HL-60/S4 (cell line): ENCODE measurements around the gene CISD3.

Source experiments
- in situ Hi-C: fragments of 300-500 bp; cut with MboI; formaldehyde crosslinking; loops from 2 replicates; pipeline ENCODE4 v1.14.3; 2022; ENCODE audit warnings: low sequenced_read_pairs

Gene CISD3, protein sequence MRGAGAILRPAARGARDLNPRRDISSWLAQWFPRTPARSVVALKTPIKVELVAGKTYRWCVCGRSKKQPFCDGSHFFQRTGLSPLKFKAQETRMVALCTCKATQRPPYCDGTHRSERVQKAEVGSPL

DNA sequence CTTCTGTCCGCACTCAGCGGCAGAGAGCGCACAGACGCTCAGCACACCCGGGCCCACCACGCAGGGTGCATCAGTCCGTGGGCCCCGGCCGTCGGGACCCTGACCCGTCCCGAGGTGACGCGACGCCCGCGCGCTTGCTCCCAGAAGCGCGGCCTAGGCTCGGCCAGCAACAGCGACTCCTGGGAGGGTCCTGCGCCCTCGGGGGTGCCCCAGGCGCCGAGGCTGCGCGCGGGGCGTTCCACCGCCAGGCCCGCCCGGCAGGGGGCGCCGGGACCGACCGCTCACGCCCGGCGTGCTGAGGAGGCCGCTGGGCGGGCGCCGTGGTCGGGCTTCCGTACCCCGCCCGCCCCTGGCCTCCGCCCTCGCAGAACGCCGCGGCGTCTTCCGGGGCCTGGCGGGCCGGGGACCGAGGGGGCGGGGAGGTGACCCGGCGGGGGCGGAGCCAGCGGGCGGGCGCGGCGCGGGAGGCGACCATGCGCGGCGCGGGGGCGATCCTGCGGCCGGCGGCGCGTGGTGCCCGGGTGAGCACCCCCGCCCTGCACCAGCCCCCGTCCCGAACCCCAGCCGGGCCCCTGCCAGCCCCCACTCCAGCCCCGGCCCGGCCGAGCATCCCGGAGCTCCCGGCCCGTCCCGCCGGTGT is at the start of gene CISD3:
TSS of gene CISD3 (plus strand) at position 456 of the 640 bp plus-strand sequence. CDS start at position 474, 18 bp downstream.
- in situ Hi-C loops = loop anchor here (5.0 kb wide), 1 partner anchor 53 kb away; no protein-coding TSS in a partner anchor

DNA sequence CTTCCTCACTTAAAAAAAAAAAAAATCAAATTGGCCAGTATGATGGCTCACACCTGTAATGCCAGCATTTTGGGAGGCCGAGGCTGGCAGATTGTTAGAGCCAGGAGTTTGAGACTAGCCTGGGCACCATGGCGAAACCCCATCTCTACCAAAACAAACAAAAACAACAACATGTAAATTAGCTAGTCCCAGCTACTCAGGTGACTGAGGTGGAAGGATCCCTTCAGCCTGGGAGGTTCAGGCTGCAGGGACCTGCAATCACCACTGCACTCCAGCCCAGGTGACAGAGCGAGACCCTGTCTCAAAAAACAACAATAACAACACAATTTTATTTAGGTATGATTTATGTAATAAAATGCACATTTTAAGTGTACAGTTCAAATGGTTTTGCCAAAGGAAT is 49.0 kb upstream of the CISD3 start:
- in situ Hi-C loops = no loop called here

DNA sequence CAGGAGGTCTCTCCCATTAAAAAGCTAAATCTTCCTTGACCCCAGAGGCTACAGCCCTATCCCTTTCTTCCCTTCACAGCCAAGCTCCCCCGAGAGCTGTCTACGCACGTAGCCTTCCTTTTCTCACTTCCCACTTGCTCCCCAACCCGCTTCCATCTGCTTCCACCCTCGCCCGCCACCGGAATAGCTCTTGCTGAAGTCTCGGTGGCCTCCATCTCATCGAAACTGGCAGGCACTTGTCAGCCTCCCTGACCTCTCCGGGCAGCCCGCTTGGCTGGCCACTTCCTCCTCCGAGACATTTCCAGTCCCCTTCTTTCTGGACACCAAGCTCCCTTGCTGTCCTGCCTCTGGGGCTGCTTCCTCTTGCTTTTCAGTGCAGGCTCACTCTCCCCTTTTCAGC is 44.6 kb upstream of the CISD3 start:
- in situ Hi-C loops = no loop called here

DNA sequence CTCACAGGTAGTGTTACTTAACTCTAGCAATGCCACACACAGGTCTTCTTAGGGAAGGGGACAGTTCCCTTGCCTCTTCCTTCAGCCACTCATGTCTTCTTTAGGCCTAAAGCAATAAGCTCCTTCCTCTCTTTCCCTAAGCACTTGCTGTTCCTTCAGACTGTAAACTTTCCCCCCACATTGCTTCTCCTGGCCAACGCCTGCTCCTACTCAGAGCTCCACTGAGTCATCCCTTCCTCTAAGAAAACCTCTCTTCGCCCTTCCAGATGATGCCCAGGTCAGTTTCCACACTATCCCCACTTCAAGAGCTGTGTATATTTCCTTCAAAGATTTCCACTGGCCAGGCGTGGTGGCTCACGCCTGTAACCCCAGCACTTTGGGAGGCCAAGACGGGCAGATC is 42.9 kb upstream of the CISD3 start:
- in situ Hi-C loops = no loop called here

DNA sequence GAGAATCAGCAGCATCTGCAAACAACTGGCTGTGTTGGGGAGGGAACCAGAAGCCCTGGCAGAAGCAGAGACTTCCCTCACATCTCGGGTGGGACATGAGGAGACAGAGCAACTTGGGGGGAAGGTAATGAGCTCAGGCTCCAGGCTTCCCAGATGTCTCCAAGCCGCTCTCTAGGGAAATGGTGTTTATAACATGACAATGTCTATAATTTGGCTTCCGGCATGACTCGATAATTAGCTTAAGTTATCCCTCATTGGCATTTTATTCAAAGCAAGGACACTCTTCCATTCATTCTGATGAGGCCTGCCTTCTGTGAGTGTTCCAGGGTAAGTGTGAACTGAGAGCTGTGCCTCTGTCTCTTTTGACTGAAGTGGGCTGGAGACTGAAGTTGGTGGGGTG is 39.8 kb upstream of the CISD3 start:
- in situ Hi-C loops = no loop called here

DNA sequence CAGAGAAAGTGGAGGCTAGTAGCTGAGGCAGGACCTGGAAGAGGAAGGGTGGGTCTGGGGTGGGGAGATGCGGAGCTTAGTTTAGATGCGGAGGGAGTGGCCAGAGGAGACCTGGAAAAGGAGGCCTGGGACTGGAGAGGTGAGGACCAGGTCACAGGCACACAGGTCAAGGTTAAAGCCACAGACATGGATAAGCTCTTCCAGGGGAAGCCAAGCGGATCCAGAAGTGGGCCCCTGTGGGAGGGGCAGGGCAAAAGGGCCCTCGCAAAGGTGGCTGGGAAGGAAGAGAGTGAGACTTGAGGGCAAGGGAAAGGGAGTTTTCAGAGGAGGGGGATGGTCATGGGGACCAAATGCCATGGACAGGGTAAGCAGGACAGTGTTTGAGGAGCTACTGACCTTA is 39.0 kb upstream of the CISD3 start:
- in situ Hi-C loops = no loop called here

DNA sequence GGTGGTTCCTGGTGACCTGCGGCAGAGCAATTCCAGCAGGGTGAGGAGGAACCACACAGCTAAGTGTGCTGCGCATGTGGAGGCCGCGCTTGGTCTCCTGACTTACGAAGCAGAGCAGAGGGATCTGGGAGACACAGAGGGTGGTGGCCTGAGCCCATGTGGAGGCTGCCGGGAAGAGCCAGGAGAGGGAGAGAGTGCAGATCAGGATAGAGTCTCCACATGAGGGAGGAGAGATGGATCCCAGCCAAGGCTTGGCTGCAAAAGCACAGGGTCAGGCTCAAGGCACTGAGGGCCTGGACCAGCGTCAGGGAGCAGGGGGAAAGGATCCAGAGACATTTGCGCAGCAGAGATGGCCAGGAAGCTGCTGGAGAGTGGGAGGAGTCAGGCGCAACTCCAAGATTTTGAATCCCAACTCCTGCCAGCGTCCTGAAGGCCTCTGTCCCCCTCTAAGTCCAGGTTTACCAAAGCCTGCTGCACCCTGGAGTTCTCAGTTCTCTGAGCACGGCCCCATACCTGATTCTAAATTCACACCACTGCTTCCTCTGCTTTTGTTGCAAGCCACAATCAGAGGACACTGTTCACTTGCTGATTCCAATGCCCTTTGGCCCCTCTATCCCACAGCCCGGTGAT is 36.3 kb upstream of the CISD3 start:
- in situ Hi-C loops = no loop called here

DNA sequence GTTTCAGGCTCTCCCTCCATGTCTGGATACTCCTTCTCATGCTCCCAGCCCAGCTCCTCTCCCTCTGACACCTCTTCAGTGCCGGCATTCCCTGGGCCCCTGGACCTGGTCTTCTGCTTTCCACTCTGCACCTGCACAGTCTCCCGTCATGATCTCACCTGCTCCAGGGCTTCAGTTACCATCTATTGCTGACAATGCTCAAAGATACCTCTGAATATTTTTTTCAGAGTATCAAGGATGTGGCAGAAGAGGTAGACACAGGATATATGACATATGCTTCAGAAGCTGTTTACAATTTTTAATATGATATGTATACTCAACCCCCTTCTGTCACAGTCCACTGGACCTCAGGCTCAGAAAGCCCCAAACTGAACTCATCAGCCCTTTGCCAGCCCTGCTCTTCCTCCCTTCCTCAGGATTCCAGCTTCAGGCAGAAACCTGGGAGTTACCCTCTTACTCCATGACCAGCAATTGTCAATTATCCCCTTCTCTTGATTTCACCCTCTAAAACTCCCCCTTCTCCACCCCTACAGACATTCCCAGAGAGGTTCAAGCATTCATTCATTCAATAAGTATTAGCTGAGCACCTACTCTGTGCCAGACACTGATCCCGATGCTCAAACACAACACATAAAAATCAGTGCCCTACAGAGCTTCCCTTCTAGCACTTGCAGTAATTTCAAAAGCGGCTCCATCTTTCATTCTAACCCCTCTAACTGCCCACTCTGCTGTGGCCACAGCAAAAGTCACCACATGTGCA is 32.9 kb upstream of the CISD3 start:
- in situ Hi-C loops = no loop called here

DNA sequence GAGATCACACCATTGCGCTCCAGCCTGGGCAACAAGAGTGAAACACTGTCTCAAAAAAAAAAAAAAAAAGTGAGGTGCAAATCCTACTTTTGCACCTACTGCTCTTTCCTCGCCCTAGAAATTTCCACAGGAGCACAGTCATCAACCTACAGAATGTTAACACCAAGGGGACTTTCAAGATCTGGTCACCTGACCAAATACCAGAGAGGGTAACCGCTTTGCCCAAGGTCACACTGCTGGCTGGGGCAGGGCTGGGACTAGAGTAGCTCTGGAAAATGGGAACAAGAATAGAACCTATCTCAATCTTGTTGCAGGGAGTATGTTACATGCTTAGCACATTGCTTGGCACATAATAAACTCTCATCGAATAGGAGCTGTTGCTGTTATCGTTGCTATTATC is 31.4 kb upstream of the CISD3 start:
- in situ Hi-C loops = no loop called here

DNA sequence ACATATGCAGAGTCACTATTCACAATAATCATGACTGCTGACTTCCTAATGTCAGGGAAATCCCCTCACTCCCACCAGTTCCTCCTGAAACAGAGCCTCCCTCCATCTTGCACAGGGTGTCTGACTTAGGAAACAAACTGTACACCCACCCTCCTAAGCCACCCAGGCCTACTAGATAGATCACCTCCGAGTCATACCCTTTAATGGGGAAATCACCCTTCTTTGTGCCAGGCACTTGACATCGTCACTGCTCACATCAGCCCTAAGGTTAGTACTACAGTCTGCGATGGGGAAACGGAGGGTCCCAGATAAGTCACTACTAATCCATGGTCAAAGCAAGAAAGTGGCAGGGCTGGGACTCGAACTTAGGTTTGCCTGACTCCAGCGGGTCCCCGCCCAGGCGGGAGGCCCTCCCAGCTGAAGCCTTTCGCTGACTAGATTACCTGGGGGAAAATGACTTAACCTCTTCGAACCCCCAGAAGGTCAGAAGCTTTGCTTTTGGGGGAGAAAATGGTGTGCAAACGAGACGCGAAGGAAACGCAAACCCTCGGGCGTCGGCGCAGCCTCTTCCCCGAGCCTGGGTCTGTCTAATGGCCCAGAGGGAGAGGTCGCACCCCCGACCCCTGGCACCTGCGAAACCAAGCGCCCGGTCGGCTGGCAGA is 28.5 kb upstream of the CISD3 start:
- in situ Hi-C loops = no loop called here

DNA sequence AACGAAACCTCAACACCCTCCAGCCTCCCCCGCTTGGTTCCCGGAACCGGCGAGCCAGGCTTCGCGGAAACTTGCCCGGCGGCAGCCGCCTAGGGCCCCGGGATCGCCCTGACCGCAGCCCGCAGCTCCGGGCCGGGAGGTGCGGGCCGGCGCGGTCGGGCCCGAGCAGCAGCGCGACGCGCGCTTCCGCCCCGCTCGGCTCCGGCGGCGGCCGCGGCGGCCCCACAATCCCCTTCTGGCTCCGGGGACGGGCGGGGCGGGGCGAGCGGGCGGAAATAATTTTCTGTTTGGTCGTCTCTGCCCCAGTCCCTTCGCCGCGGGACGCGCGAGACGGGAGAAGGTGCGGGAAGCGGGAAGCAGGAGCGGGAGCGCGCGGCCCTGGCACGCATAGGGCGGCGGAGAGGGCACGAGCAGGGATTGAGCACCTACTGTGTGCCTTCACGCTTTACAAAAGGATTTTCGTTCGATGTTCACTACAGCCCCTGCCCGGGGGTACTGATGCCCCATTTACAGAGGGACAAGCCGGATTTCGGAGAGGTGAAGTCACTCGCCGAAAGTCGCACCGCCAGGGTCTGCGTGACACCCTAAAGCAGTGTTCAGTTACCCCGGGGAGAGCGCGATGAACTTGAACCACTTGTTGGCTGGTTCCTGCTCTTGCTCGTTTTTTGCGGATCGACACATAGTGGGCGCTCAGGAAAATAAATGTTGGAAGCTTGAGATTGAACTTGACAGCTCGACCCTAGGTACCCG is 27.8 kb upstream of the CISD3 start:
- in situ Hi-C loops = no loop called here

DNA sequence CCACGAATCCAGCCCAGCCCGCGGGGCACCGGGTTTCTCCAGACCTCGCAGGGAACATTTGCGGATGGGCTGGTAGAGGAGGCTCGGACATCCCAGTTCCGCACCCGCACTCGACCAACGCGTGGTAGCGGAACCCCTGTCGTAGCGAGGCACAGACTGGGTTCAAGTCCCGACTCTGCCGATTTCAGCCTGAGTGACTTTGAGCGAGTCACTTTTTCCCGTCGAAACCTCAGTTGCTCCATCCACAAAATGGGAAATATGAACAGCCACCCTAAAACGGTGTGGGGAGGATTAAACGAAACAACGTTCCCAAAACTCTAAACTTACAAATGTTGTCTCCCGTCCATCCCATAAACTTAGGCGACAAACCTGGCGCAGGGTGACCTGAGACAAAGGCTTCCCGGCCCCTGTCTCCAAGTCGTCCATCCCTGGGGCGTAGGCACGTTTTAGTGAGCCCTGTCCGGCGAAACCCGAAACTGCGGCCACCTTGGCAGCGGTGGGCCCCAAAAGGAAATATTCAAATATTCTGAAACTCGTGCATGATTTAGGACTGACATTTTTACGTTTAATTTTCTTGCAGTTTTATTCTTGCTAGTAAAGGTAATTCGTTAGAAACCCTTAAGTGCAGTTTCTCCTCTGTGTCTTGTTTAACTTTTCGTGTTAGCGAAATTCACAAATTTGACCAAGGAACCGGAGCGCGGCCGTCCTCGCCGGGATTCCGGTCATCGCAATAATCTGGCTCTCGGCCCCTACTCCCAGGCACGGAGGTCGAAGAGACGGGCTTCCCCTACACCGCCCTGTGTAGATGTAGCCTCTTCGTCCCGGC is 27.0 kb upstream of the CISD3 start:
- in situ Hi-C loops = no loop called here

DNA sequence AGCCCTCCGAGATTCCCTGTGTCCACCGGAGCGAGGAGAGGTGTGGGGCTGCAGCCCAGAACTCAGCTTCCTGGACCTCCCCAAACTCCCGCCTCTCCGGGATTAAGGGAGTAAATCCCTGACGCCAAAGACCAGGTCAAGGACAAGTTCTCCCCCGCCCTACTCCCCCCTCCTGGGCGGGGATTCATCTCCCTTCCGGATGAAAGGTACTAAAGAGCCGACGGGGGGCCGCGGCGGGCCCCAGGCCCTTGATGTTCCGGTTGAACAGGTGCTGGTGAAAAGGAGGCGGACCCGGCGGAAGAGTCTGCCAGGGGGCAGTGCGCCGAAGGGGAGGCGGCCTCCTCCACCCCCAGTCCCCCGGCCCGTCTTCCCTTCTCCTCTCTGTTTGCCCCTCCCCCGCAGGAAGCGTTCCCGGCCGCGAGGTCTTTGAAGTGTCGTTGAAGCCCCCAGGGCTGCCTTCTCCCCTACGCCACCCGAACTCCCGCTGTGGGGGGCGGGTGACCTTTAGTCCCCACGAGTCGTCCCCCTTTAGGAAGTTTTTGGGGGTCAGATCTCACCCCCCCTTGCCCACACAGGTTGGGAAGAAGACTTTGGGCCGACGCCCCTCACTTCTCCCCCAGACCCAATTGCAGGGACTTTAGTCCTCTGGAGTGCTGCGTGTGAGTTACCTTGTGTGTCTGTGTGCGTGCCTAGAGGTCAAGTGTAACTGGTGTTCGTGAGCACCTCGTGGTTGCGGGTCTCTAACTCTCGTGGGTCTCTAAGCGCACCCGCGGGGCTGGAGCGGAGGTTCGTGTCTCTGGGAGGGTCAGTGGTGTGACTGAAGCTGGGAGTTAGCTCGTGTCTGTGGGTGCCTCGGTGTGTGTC is 26.2 kb upstream of the CISD3 start:
- in situ Hi-C loops = no loop called here

DNA sequence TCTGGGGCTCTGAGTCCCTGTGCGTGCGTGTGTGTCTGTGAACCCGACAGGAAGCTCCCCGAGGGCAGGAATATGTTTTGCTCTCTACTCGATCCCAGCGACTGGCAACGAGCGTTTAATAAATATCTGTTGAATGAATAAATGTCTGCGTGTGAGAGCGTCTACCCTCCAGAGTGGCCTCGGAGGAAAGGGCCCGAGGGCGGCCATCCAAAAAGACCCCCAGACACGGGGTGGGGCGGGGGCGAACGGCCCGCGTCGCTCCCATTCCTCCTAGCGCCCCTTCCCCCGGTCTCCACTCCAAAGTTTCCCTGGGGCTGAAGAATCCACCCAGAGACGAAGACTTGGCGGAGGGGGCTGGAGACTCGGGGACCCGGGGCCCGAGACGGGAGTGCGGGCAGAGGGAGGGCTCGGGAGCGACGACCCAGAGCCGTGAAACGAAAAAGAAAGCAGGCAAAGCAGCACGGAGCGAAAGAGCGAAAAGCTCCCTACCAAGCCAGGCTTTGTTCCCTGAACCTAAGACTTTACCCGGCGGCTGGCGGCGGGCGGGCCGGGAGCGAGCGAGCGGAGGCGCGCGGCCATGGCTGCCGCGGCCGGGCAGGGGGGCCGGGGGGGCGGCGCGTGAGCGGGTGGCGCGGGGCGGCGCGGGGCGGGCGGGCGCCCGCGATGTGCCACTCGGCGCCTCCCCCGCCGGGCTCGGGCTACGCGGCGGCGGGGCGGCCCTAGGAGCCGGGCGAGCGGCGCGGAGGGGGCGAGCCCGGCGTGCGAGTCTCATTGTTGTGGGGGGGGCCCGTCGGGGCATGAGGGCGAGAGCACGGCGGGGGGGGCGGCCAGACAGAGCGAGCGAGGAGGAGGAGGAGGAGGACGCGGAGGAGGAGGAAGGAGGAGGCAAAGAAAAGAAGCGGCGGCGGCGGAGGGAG is 25.3 kb upstream of the CISD3 start, which contains the start of gene MLLT6:
TSS of gene MLLT6 (plus strand) at position 668 of the 917 bp plus-strand sequence. CDS start 360 bp downstream, outside the sequence.
- in situ Hi-C loops = no loop called here

DNA sequence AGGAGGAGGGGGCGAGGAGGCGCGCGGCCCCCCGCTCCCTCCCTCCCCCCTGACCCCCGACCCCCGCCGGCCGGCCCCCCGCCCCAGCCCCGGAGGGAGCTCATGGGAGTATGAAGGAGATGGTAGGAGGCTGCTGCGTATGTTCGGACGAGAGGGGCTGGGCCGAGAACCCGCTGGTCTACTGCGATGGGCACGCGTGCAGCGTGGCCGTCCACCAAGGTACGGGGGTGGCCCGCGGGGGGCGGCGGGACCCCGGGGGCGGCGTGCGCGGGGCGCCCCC is 24.7 kb upstream of the CISD3 start:
- in situ Hi-C loops = no loop called here

DNA sequence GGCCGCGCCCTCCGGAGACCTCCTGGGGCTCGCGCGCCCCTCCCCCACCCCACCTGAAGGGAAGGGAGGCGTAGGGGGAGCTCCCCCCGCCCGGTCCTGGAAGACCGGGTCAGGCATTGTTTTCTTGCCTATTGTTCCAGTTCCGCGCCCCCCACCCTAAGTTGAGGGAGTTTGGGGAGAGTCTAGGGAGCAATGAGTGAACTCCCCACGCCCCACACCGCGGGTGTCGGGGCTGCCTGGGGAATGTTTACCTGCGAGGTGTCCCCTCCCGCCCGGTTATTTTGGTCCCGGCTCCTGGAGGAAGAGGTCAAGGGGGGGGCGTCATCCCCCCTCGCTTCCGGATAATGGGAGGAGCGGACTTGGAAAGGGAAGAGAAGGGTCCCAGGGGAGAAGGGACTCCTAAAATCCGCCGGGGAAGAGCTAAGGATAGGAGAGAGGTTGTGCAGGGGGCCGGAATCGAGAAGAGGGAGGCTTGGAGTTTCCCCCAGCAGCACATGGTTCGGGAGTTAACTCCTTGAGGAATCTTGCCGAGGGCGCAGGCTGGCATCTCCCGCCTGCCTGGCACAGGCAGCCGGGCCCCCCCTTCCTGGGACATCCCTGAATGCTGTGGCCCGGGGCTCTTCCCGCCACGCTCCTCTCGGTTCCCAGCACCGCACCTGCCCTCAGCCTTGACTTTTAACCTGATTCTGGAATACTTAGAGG is 24.2 kb upstream of the CISD3 start:
- in situ Hi-C loops = no loop called here

DNA sequence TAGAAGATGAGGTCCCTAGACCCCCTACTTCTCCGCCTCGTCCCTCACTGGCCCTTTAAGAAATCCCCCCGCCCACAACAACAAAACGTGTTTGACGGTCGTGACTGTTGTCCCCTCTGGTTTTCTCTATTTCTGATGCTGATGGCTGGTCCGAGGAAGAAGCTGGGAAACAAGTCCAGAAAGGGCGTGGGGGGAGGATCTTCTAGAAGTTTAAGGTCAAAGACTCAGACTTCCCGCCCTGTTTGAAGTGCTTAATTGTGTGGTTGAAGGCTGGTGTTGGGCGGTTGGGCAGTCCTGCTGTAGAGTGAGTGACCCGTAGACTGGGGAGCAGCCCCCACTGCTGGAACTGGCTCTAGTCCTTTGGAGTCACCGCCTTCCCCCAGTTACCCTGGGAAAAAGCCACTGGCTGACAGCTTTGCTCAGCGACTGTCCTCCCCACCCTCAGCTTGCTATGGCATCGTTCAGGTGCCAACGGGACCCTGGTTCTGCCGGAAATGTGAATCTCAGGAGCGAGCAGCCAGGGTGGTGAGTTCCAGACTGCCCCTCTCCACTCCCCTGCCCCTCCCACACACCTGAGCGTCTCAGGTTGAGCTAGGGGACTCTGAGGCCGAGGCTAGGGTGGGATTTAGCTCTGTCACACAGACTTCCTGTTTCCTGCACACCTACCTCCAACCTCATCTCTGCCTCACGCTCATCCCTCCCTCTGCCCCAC is 23.5 kb upstream of the CISD3 start:
- in situ Hi-C loops = no loop called here
